ENCODE measurements around the gene BMP2K.

DNA sequence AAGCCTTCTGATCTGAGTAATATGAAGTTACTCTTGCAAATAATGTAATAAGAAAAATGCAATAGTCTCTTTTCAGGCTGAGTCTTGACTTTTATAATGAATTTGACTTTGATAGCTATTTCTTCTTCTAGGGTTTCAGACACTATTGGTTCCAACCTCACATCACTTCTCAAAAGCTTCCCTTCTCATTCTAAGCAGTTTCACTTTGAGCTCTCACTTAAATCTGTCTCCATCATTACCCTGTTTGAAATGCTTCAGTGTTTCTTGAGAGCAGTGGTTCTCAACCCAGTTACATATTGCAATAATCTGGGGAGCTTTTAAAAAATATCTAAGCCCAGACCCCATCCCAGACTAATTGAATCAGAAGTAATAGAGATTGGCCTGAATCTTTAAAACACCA, 40.5 kb upstream of the BMP2K start:
- TF ChIP-seq, protein P1, sequence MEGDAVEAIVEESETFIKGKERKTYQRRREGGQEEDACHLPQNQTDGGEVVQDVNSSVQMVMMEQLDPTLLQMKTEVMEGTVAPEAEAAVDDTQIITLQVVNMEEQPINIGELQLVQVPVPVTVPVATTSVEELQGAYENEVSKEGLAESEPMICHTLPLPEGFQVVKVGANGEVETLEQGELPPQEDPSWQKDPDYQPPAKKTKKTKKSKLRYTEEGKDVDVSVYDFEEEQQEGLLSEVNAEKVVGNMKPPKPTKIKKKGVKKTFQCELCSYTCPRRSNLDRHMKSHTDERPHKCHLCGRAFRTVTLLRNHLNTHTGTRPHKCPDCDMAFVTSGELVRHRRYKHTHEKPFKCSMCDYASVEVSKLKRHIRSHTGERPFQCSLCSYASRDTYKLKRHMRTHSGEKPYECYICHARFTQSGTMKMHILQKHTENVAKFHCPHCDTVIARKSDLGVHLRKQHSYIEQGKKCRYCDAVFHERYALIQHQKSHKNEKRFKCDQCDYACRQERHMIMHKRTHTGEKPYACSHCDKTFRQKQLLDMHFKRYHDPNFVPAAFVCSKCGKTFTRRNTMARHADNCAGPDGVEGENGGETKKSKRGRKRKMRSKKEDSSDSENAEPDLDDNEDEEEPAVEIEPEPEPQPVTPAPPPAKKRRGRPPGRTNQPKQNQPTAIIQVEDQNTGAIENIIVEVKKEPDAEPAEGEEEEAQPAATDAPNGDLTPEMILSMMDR (IDR thresholded peaks at IDR 0.05): no peak
- TF ChIP-seq POLR2A (IDR thresholded peaks at IDR 0.05) (no peak), EP300 (IDR thresholded peaks at IDR 0.05) (no peak)

Data from stomach (tissue), 4 donors.